ENCODE data around the gene PPP1R9A. TPM values are rescaled to one million over a fixed set of nuclear protein-coding genes. Genes with fewer than 3 reads are reported as not detected.

PPP1R9A gene
- polyA plus RNA-seq, 1 donor (not counting 4 experiments of a cell fraction or from before 2014, with no cell fraction given) = 0.01 TPM

DNA sequence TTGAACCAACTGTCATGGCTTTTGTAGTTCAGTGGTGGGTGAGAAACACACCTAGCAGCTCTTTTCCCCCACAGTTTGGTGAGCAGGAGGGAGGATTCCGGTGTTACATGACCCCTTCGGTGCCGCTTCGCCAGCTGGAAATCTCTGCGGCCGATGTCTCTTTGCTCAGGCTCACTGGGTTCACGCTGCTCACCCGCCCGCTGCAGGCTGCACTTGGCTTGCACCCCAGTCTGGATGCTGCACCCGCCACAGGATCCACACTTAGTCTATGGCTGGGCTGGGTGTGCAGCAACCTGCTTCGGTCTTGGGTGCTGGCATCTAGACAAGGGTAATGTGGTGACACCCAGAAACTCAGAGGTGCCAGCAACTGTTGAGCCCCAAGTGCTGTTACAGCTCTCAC is 225.1 kb downstream of the PPP1R9A start:
- H3K27me3 ChIP-seq (ENCODE audit: control insufficient read depth, extremely low read depth, insufficient read depth, low read length) = no peaks in the 10 kb centered on the region
- H3K4me1 ChIP-seq (ENCODE audit: control insufficient read depth, extremely low read depth, insufficient read depth, low read length) = no peaks in the 10 kb centered on the region
- no peak for DNase-seq (ENCODE audit: low read depth, low spot score)
- H2AFZ ChIP-seq (ENCODE audit: control insufficient read depth, low read length) = no peak overlapping the region
- no peak for FAIRE-seq
- no peaks in the 10 kb centered on the region for H3K36me3 ChIP-seq (ENCODE audit: control insufficient read depth in 2 of 2, extremely low read depth in 1 of 2, insufficient read depth in 2 of 2, low read length in 2 of 2)
- H3K9me3 ChIP-seq (ENCODE audit: control insufficient read depth, low read depth, low read length) = no peaks in the 10 kb centered on the region
- dilution Hi-C loops (cut with MboI; ENCODE audit: extremely low pct_ligation_motif_present, low sequenced_read_pairs) = no loop called here
- no peak overlapping the region for H3K9ac ChIP-seq (ENCODE audit: control insufficient read depth, extremely low read depth, insufficient read depth, low read length)
- H3K27ac ChIP-seq (ENCODE audit: control insufficient read depth, insufficient read depth, low read length) = no peak overlapping the region
- H3K4me3 ChIP-seq (ENCODE audit: control insufficient read depth in 2 of 3, extremely low read depth in 1 of 3, insufficient read depth in 2 of 3, low read depth in 1 of 3, low read length in 3 of 3) = no peak overlapping the region
- H3K4me2 ChIP-seq (ENCODE audit: control insufficient read depth, extremely low read depth, insufficient read depth, low read depth, low read length) = no peak overlapping the region
- no peaks in the 10 kb centered on the region for H3K9me1 ChIP-seq (ENCODE audit: control insufficient read depth, extremely low read depth, insufficient read depth, low read length)
- H4K20me1 ChIP-seq (ENCODE audit: control insufficient read depth, extremely low read depth, insufficient read depth, low read length) = no peaks in the 10 kb centered on the region
- no peaks in the 10 kb centered on the region for H3K79me2 ChIP-seq (ENCODE audit: control insufficient read depth, insufficient read depth, low read length)
- TF ChIP-seq CTCF (optimal IDR thresholded peaks at IDR 0.05 in 1 of 3, IDR thresholded peaks at IDR 0.05 in 1 of 3, conservative IDR thresholded peaks at IDR 0.05 in 1 of 3; ENCODE audit: extremely low read depth in 1 of 3, insufficient read depth in 2 of 3, low read length in 3 of 3) = no peak
- no peak for TF ChIP-seq EZH2 (IDR thresholded peaks at IDR 0.05; ENCODE audit: low read length)

GRCh38 chr7:95139922-95140321 is 232.5 kb downstream of the PPP1R9A start:
- H3K4me1 ChIP-seq (ENCODE audit: control insufficient read depth, extremely low read depth, insufficient read depth, low read length) = no peaks in the 10 kb centered on the region
- H3K9ac ChIP-seq (ENCODE audit: control insufficient read depth, extremely low read depth, insufficient read depth, low read length) = no peak overlapping the region
- no peaks in the 10 kb centered on the region for H3K36me3 ChIP-seq (ENCODE audit: control insufficient read depth in 2 of 2, extremely low read depth in 1 of 2, insufficient read depth in 2 of 2, low read length in 2 of 2)
- no peak for DNase-seq (ENCODE audit: low read depth, low spot score)
- H3K27ac ChIP-seq (ENCODE audit: control insufficient read depth, insufficient read depth, low read length) = no peak overlapping the region
- H3K27me3 ChIP-seq (ENCODE audit: control insufficient read depth, extremely low read depth, insufficient read depth, low read length) = no peaks in the 10 kb centered on the region
- H3K9me3 ChIP-seq (ENCODE audit: control insufficient read depth, low read depth, low read length) = no peaks in the 10 kb centered on the region
- no peak overlapping the region for H3K4me3 ChIP-seq (ENCODE audit: control insufficient read depth in 2 of 3, extremely low read depth in 1 of 3, insufficient read depth in 2 of 3, low read depth in 1 of 3, low read length in 3 of 3)
- H3K79me2 ChIP-seq (ENCODE audit: control insufficient read depth, insufficient read depth, low read length) = no peaks in the 10 kb centered on the region
- FAIRE-seq = no peak
- H3K4me2 ChIP-seq (ENCODE audit: control insufficient read depth, extremely low read depth, insufficient read depth, low read depth, low read length) = no peak overlapping the region
- no peaks in the 10 kb centered on the region for H4K20me1 ChIP-seq (ENCODE audit: control insufficient read depth, extremely low read depth, insufficient read depth, low read length)
- dilution Hi-C loops (cut with MboI; ENCODE audit: extremely low pct_ligation_motif_present, low sequenced_read_pairs) = no loop called here
- no peaks in the 10 kb centered on the region for H3K9me1 ChIP-seq (ENCODE audit: control insufficient read depth, extremely low read depth, insufficient read depth, low read length)
- TF ChIP-seq CTCF (optimal IDR thresholded peaks at IDR 0.05 in 1 of 3, IDR thresholded peaks at IDR 0.05 in 1 of 3, conservative IDR thresholded peaks at IDR 0.05 in 1 of 3; ENCODE audit: extremely low read depth in 1 of 3, insufficient read depth in 2 of 3, low read length in 3 of 3) = no peak
- TF ChIP-seq EZH2 (IDR thresholded peaks at IDR 0.05; ENCODE audit: low read length) = no peak
- H2AFZ ChIP-seq (ENCODE audit: control insufficient read depth, low read length) = no peak overlapping the region

Data from keratinocyte (primary cell).